Endodermal cell (in vitro differentiated cells): ENCODE results near the gene OTOGL. TPM values are rescaled to one million over a fixed set of nuclear protein-coding genes. Genes with fewer than 3 reads are reported as not detected.

ENCODE experiments used
- DNase-seq: peaks from one replicate; pipeline ENCODE4 v3.0.0-alpha.2; 2017
- H3K27ac ChIP-seq: 2 replicates; pipeline ENCODE4 v1.5.1; 2013; ENCODE audit warnings: mild to moderate bottlenecking, low read depth, low read length, moderate library complexity
- H3K27me3 ChIP-seq: 2 replicates; pipeline ENCODE4 v1.6.1; 2013; ENCODE audit warnings: mild to moderate bottlenecking, low read length, moderate library complexity; ENCODE audit not compliant: insufficient read depth, control insufficient read depth, poor library complexity, severe bottlenecking
- H3K36me3 ChIP-seq: 2 replicates; pipeline ENCODE4 v1.7.0; 2013; ENCODE audit warnings: mild to moderate bottlenecking, low read length, moderate library complexity; ENCODE audit not compliant: control insufficient read depth, insufficient read depth
- H3K4me1 ChIP-seq: one replicate; pipeline ENCODE4 v1.7.0; 2013; ENCODE audit warnings: low read length; ENCODE audit not compliant: control insufficient read depth, insufficient read depth
- H3K4me3 ChIP-seq: 2 replicates; pipeline ENCODE4 v1.5.1; 2013; ENCODE audit warnings: mild to moderate bottlenecking, low read length, moderate library complexity
- H3K9ac ChIP-seq: 2 replicates; pipeline ENCODE4 v1.6.1; 2013; ENCODE audit warnings: mild to moderate bottlenecking, low read length, moderate library complexity; ENCODE audit not compliant: poor library complexity, severe bottlenecking; ENCODE audit errors: extremely low read depth
- H3K9me3 ChIP-seq: 2 replicates; pipeline ENCODE4 v1.6.1; 2013; ENCODE audit warnings: mild to moderate bottlenecking, low read length, moderate library complexity; ENCODE audit not compliant: control insufficient read depth
- H3K27ac Mint-ChIP-seq: 2 replicates; pipeline ENCODE4 v1.8.0; 2020; ENCODE audit warnings: mixed read lengths
- H3K27me3 Mint-ChIP-seq: 2 replicates; pipeline ENCODE4 v1.8.0; 2021; ENCODE audit warnings: mild to moderate bottlenecking, mixed read lengths; ENCODE audit not compliant: insufficient read depth
- H3K36me3 Mint-ChIP-seq: 2 replicates; pipeline ENCODE4 v1.8.0; 2020; ENCODE audit warnings: low read depth, mixed read lengths
- H3K4me1 Mint-ChIP-seq: 2 replicates; pipeline ENCODE4 v1.8.0; 2020; ENCODE audit warnings: mixed read lengths
- H3K4me3 Mint-ChIP-seq: 2 replicates; pipeline ENCODE4 v1.8.0; 2020; ENCODE audit warnings: mild to moderate bottlenecking, moderate library complexity, mixed read lengths
- H3K9me3 Mint-ChIP-seq: 2 replicates; pipeline ENCODE4 v1.8.0; 2020; ENCODE audit warnings: mild to moderate bottlenecking, mixed read lengths
- CTCF ChIP-seq: fragments of 200-600 bp; sonication (generic); conservative IDR thresholded peaks from 2 replicates; pipeline ENCODE4 v1.5.0; 2021; ENCODE audit warnings: antibody characterized with exemption, mild to moderate bottlenecking
- WGBS, 2 experiments: methylation state at CpG; one replicate each; pipeline versions ENCODE4 v1.1.5 to v1.1.7; 2013; ENCODE audit warnings: missing lambda C conversion rate in 2 of 2, mixed read lengths in 1 of 2; ENCODE audit not compliant: insufficient coverage in 1 of 2, insufficient read length in 1 of 2; 5-methylcytosine and 5-hydroxymethylcytosine counted together
- total RNA-seq, 2 donors: library from RNA; stranded (reverse); fragmentation: NEBNext Ultra II Directional in 1 of 2; extraction: Animal tissue kit (Norgen Biotek cat#: 25700) in 1 of 2; gene quantifications; 2 replicates in 1 of 2; 3 replicates in 1 of 2; pipeline ENCODE4 v1.2.1, GENCODE V29; 2021

Gene OTOGL
- total RNA-seq, 2 donors from 2014 or later, result 2.4 to 11.4 TPM

- TF ChIP-seq CTCF, result no peak
- Mint-ChIP-seq H3K4me3 (no peak overlapping the region), H3K27ac (no peak overlapping the region), H3K4me1 (peaks cover 9% of the 10 kb centered on the region), H3K36me3 (no peaks in the 10 kb centered on the region), H3K27me3 (no peaks in the 10 kb centered on the region), H3K9me3 (no peaks in the 10 kb centered on the region)
- H3K27ac ChIP-seq, result no peak overlapping the region
- H3K36me3 ChIP-seq, result no peaks in the 10 kb centered on the region
- 69 to 70% methylated on average over 2 to 3 of the region's 3 CpGs for WGBS, 2 experiments
- no peaks in the 10 kb centered on the region for H3K4me1 ChIP-seq
- no peaks in the 10 kb centered on the region for H3K9me3 ChIP-seq
- DNase-seq, result no peak
- no peak overlapping the region for H3K4me3 ChIP-seq
- H3K9ac ChIP-seq, result no peak overlapping the region
- no peaks in the 10 kb centered on the region for H3K27me3 ChIP-seq
Observed at GRCh38 chr12:80178846-80179245, 79.5 kb downstream of the OTOGL start.

- Histone ChIP-seq H3K36me3 (no peaks in the 10 kb centered on the region), H3K9ac (no peak overlapping the region), H3K4me3 (no peak overlapping the region), H3K27me3 (no peaks in the 10 kb centered on the region), H3K4me1 (no peaks in the 10 kb centered on the region), H3K27ac (no peak overlapping the region), H3K9me3 (no peaks in the 10 kb centered on the region)
- Mint-ChIP-seq H3K27ac (no peak overlapping the region), H3K9me3 (no peaks in the 10 kb centered on the region), H3K36me3 (no peaks in the 10 kb centered on the region), H3K4me3 (no peak overlapping the region), H3K4me1 (peaks cover 3% of the 10 kb centered on the region), H3K27me3 (no peaks in the 10 kb centered on the region)
- no peak for DNase-seq
- WGBS, 2 experiments, result 94% methylated on average over 2 of the region's 2 CpGs; no CpG with 5 or more reads in 1 of the 2 experiments
- no peak for TF ChIP-seq CTCF
Observed at GRCh38 chr12:80183939-80184338, 84.6 kb downstream of the OTOGL start.

GRCh38 chr12:80184926-80185325, 85.6 kb downstream of the OTOGL start:
- no peak overlapping the region for H3K27ac ChIP-seq
- H3K9ac ChIP-seq, result no peak overlapping the region
- H3K4me3 ChIP-seq, result no peak overlapping the region
- Mint-ChIP-seq H3K9me3 (no peaks in the 10 kb centered on the region), H3K4me3 (no peak overlapping the region), H3K4me1 (peaks cover 3% of the 10 kb centered on the region), H3K27me3 (no peaks in the 10 kb centered on the region), H3K27ac (no peak overlapping the region), H3K36me3 (no peaks in the 10 kb centered on the region)
- H3K4me1 ChIP-seq, result no peaks in the 10 kb centered on the region
- TF ChIP-seq CTCF, result no peak
- H3K27me3 ChIP-seq, result no peaks in the 10 kb centered on the region
- no peak for DNase-seq
- no peaks in the 10 kb centered on the region for H3K9me3 ChIP-seq
- no peaks in the 10 kb centered on the region for H3K36me3 ChIP-seq
- 83% methylated on average over 1 of the region's 2 CpGs; no CpG with 5 or more reads in 1 of the 2 experiments for WGBS, 2 experiments
